Suprapubic skin (tissue), 4 donors: Measurements from ENCODE around the gene GPER1. TPM values are rescaled to one million over a fixed set of nuclear protein-coding genes. Genes with fewer than 3 reads are reported as not detected.

Source experiments
- DNase-seq, 2 donors: peaks; one replicate each; pipeline ENCODE4 v3.0.0-alpha.2; 2019; ENCODE audit warnings: low spot score in 2 of 2
- H3K27ac ChIP-seq: fragments of 200-600 bp; sonication (generic); one replicate; pipeline ENCODE4 v1.5.1; 2019
- H3K27me3 ChIP-seq: fragments of 200-600 bp; sonication (generic); one replicate; pipeline ENCODE4 v1.5.1; 2019
- H3K36me3 ChIP-seq: fragments of 200-600 bp; sonication (generic); one replicate; pipeline ENCODE4 v1.5.1; 2019
- H3K4me1 ChIP-seq: fragments of 200-600 bp; sonication (generic); one replicate; pipeline ENCODE4 v1.5.1; 2019
- H3K4me3 ChIP-seq: fragments of 200-600 bp; sonication (generic); one replicate; pipeline ENCODE4 v1.5.1; 2019; ENCODE audit warnings: mild to moderate bottlenecking
- H3K9me3 ChIP-seq: fragments of 200-600 bp; sonication (generic); one replicate; pipeline ENCODE4 v1.5.1; 2019
- EP300 ChIP-seq: sonication (generic); formaldehyde crosslinking; IDR thresholded peaks from one replicate; pipeline ENCODE4 v1.6.1; 2017; ENCODE audit warnings: antibody characterized with exemption
- POLR2A ChIP-seq, 2 donors: fragments of 450-650 bp; IDR thresholded peaks; one replicate each; pipeline ENCODE4 v1.6.1; 2017; ENCODE audit warnings: antibody characterized with exemption in 2 of 2, mild to moderate bottlenecking in 2 of 2, moderate library complexity in 2 of 2
- POLR2AphosphoS5 ChIP-seq, 3 donors: sonication (generic); formaldehyde crosslinking; IDR thresholded peaks; one replicate each; pipeline ENCODE4 v1.6.1; 2017; ENCODE audit warnings: antibody characterized with exemption in 3 of 3
- WGBS: methylation state at CpG from one replicate; pipeline ENCODE4 v1.1.5; 2018; 5-methylcytosine and 5-hydroxymethylcytosine counted together
- total RNA-seq, 4 donors: library from RNA; depleted of rRNA; stranded (reverse); fragments of >200 nt; gene quantifications; one replicate each; pipeline ENCODE4 v1.1.0, GENCODE V29; 2016
- TF ChIP-seq, protein P1 (sequence below), 2 donors: fragments of 200-600 bp in 1 of 2; fragments of 450-650 bp in 1 of 2; sonication (generic) in 1 of 2; IDR thresholded peaks; one replicate each; pipeline ENCODE4 v1.5.1; 2016 to 2019; ENCODE audit warnings: antibody characterized with exemption in 2 of 2, mild to moderate bottlenecking in 1 of 2, moderate library complexity in 1 of 2

GPER1 gene
- total RNA-seq, 4 donors from 2014 or later = 2.6 to 11.9 (median 5.1) TPM

DNA sequence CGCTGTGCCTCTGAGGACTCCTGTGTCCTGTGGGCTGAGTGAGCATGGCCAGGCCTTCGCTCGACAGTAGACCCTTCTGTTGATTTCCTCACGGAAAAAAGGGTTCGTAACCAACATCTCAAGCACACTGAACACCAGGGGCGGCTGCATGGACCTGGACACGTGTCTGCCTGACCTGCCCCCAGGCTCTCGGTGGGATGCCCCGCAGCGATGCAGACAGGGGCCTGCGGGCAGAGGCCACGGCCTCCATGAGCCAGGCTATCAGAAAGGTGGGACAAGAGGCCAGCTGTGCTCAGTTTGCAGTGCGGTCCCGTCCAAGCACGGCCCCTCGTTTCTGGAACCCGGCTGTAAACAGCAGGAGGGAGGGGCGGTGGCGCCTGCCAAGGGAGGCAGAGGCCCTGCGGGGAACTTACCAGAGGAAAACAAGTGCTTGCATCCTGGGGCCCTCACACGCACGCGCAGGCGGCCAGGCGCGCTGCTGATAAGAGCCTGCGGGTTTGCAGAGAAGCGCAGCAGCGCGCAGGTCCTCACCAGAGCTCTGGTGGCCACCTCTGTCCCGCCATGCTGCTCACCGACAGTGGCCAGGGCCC, 33.0 kb upstream of the GPER1 start:
- Histone ChIP-seq H3K36me3 (peaks cover 6% of the 10 kb centered on the region), H3K4me3 (peak overlapping the region; percentile 8), H3K9me3 (no peaks in the 10 kb centered on the region), H3K4me1 (peaks cover 70% of the 10 kb centered on the region), H3K27ac (peak overlapping the region; percentile 47), H3K27me3 (no peaks in the 10 kb centered on the region)
- DNase-seq = peak in 1 of 2 donors; percentile 80
- TF ChIP-seq, protein P1, sequence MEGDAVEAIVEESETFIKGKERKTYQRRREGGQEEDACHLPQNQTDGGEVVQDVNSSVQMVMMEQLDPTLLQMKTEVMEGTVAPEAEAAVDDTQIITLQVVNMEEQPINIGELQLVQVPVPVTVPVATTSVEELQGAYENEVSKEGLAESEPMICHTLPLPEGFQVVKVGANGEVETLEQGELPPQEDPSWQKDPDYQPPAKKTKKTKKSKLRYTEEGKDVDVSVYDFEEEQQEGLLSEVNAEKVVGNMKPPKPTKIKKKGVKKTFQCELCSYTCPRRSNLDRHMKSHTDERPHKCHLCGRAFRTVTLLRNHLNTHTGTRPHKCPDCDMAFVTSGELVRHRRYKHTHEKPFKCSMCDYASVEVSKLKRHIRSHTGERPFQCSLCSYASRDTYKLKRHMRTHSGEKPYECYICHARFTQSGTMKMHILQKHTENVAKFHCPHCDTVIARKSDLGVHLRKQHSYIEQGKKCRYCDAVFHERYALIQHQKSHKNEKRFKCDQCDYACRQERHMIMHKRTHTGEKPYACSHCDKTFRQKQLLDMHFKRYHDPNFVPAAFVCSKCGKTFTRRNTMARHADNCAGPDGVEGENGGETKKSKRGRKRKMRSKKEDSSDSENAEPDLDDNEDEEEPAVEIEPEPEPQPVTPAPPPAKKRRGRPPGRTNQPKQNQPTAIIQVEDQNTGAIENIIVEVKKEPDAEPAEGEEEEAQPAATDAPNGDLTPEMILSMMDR (IDR thresholded peaks at IDR 0.05) = no peak
- no peak for TF ChIP-seq POLR2A (IDR thresholded peaks at IDR 0.05)
- TF ChIP-seq POLR2AphosphoS5 (IDR thresholded peaks at IDR 0.05) = no peak
- no peak for TF ChIP-seq EP300
- 85% methylated on average over 6 of the region's 32 CpGs for WGBS

DNA sequence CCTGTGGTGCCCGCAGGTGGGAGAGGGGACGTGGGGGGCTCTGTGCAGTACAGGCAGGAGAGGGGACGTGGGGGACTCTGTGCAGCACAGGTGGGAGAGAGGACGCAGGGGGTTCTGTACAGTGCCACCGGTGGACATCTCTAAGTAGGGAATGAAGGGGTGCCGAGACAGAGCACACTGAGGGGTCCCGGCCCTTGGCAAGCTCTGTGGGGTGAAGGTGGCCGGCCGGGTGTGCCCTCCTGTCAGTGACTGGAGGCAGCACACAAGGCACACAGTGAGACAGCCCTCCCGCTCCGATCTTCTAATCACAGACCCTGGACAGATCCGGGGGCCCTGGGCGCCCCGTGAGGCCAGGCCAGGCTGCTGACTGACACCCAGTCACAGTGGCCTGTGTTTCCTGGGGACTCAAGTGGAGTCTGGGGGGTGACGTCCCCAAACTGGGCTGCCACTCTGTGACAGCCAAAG, 32.4 kb upstream of the GPER1 start:
- Histone ChIP-seq H3K9me3 (no peaks in the 10 kb centered on the region), H3K27me3 (no peaks in the 10 kb centered on the region), H3K27ac (peak overlapping the region; percentile 47), H3K4me1 (peaks cover 76% of the 10 kb centered on the region), H3K36me3 (peaks cover 6% of the 10 kb centered on the region), H3K4me3 (peak overlapping the region; percentile 8)
- WGBS = 53% methylated on average over 5 of the region's 15 CpGs
- TF ChIP-seq POLR2A (IDR thresholded peaks at IDR 0.05) = no peak
- no peak for TF ChIP-seq EP300
- DNase-seq = no peak

DNA sequence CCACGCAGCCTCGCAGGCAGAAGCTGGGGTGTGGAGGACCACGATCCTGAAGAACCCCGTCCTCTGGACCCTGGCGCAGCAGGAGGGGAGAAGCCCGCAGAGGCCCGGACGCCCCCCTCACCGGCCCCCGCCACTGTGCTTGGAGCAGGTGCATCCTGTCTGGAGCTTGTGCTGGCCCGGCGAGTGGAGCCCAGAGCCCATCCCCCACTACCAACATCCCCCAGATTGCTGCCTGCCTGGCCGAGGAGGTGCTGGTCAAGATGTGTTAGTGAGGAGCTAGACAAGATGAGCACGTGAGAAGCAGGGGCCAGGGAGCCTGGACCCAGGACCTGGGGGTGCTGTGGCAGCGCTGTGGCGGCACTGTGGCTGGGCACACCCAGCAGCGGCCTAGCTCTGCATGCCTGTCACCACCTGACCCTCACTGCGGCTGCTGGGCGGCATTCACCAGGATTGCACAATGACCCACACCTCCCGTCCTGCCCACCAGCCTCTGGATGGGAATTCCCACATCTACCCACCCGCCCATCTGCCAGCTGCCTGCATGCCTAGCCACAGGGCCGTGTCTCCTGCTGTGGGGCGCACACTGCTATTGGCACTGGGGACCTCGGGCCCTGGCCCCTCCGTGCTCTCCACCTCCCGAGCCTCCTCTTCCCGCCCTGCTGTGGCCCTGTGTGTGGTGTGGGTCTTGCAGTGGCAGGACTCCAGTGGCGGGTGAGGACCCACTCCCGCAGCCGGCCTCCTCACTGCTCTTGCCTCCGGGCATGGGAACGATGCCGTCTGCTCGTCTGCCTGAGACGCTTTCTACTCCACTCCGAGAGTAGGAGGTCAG, 31.7 kb upstream of the GPER1 start:
- H3K27ac ChIP-seq = no peak overlapping the region
- peak overlapping the region; percentile 8 for H3K4me3 ChIP-seq
- H3K4me1 ChIP-seq = peaks cover 79% of the 10 kb centered on the region
- no peak for DNase-seq
- H3K9me3 ChIP-seq = no peaks in the 10 kb centered on the region
- WGBS = 92% methylated on average over 9 of the region's 36 CpGs
- TF ChIP-seq POLR2AphosphoS5 (IDR thresholded peaks at IDR 0.05) (no peak), EP300 (no peak), POLR2A (IDR thresholded peaks at IDR 0.05) (no peak)
- TF ChIP-seq, protein P1 (IDR thresholded peaks at IDR 0.05) = no peak
- no peaks in the 10 kb centered on the region for H3K27me3 ChIP-seq
- peaks cover 6% of the 10 kb centered on the region for H3K36me3 ChIP-seq

GRCh38 chr7:1056785-1057410, 31.0 kb upstream of the GPER1 start:
- peaks cover 6% of the 10 kb centered on the region for H3K36me3 ChIP-seq
- TF ChIP-seq EP300 (no peak), POLR2A (IDR thresholded peaks at IDR 0.05) (no peak), POLR2AphosphoS5 (IDR thresholded peaks at IDR 0.05) (no peak)
- TF ChIP-seq, protein P1 (IDR thresholded peaks at IDR 0.05) = no peak
- no peak overlapping the region for H3K27ac ChIP-seq
- H3K4me1 ChIP-seq = peaks cover 79% of the 10 kb centered on the region
- H3K4me3 ChIP-seq = no peak overlapping the region
- 99% methylated on average over 10 of the region's 27 CpGs for WGBS
- H3K9me3 ChIP-seq = no peaks in the 10 kb centered on the region
- no peaks in the 10 kb centered on the region for H3K27me3 ChIP-seq
- DNase-seq = no peak

DNA sequence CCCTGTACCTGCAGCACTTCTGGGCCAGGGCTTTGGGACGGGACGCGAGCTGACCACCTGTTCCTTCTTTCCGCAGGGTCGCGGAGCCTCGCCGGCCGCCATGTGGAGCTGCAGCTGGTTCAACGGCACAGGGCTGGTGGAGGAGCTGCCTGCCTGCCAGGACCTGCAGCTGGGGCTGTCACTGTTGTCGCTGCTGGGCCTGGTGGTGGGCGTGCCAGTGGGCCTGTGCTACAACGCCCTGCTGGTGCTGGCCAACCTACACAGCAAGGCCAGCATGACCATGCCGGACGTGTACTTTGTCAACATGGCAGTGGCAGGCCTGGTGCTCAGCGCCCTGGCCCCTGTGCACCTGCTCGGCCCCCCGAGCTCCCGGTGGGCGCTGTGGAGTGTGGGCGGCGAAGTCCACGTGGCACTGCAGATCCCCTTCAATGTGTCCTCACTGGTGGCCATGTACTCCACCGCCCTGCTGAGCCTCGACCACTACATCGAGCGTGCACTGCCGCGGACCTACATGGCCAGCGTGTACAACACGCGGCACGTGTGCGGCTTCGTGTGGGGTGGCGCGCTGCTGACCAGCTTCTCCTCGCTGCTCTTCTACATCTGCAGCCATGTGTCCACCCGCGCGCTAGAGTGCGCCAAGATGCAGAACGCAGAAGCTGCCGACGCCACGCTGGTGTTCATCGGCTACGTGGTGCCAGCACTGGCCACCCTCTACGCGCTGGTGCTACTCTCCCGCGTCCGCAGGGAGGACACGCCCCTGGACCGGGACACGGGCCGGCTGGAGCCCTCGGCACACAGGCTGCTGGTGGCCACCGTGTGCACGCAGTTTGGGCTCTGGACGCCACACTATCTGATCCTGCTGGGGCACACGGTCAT, 30.3 kb upstream of the GPER1 start:
- no peak for DNase-seq
- H3K27me3 ChIP-seq = no peaks in the 10 kb centered on the region
- TF ChIP-seq, protein P1 (IDR thresholded peaks at IDR 0.05) = no peak
- H3K36me3 ChIP-seq = peaks cover 6% of the 10 kb centered on the region
- H3K4me3 ChIP-seq = no peak overlapping the region
- peaks cover 79% of the 10 kb centered on the region for H3K4me1 ChIP-seq
- H3K9me3 ChIP-seq = no peaks in the 10 kb centered on the region
- 96% methylated on average over 22 of the region's 62 CpGs for WGBS
- H3K27ac ChIP-seq = no peak overlapping the region
